HepG2 (cell line): ENCODE measurements around the gene RAB5A. TPM values are rescaled to one million over a fixed set of nuclear protein-coding genes. Genes with fewer than 3 reads are reported as not detected.
A peak's percentile ranks its signal among the peaks of the same experiment; 100 is the strongest.

Experiments
- ATAC-seq: fragments of 200-7000 bp; cut with Tn5 transposase; 3 replicates; pipeline ENCODE4 v1.9.1; 2020; ENCODE audit warnings: mild to moderate bottlenecking, moderate library complexity
- BruUV-seq: library from RNA; stranded (reverse); fragments of 400-500 nt; replicated peaks from 2 replicates; lab custom pipeline; 2021; lab: Mats Ljungman, UMichigan
- CTCF ChIA-PET: fragments of 300-600 bp; formaldehyde crosslinking; extraction: SDS; loops from one replicate; lab custom pipeline; 2021; ENCODE audit warnings: low total read pairs, inconsistent platforms, low intra/inter-chr PET ratio; lab: Yijun Ruan, JAX
- POLR2A ChIA-PET: fragments of 350-600 bp; sonication (Branson Sonifier 250); formaldehyde crosslinking; loops from one replicate; lab custom pipeline; 2020; ENCODE audit warnings: antibody characterized with exemption, inconsistent platforms; lab: Yijun Ruan, JAX
- DNase-seq: peaks from one replicate; pipeline ENCODE4 v3.0.0-alpha.2; 2015; ENCODE audit warnings: low spot score
- FAIRE-seq: peaks from 3 replicates; lab custom pipeline; 2011; peaks lifted over from hg19 to GRCh38; lab: Jason Lieb, UNC
- H2AFZ ChIP-seq: one replicate; pipeline ENCODE4 v1.6.1; 2011; ENCODE audit warnings: low read length, inconsistent platforms
- H3K27ac ChIP-seq: fragments of 300-600 bp; 3 replicates; pipeline ENCODE4 v1.8.0; 2011; ENCODE audit warnings: mixed run types, mild to moderate bottlenecking, mixed read lengths, low read length, inconsistent platforms; ENCODE audit not compliant: insufficient read depth; ENCODE audit errors: extremely low read length
- H3K27me3 ChIP-seq, 2 experiments: fragments of 200-600 bp in 1 of 2; 2 replicates in 1 of 2; 3 replicates in 1 of 2; pipeline versions ENCODE4 v1.6.0 to v1.8.0; 2011; ENCODE audit warnings: low read length in 2 of 2, mild to moderate bottlenecking in 2 of 2, moderate library complexity in 2 of 2, inconsistent platforms in 1 of 2; ENCODE audit not compliant: insufficient read depth in 2 of 2, control insufficient read depth in 1 of 2
- H3K36me3 ChIP-seq, 2 experiments: fragments of 200-600 bp in 1 of 2; replicated peaks in 1 of 2; 2 replicates in 1 of 2; 3 replicates in 1 of 2; pipeline versions ENCODE4 v1.5.1 to v1.8.0; 2011; ENCODE audit warnings: low read length in 2 of 2, inconsistent platforms in 1 of 2; ENCODE audit not compliant: insufficient read depth in 2 of 2, control insufficient read depth in 1 of 2
- H3K4me1 ChIP-seq: 2 replicates; pipeline ENCODE4 v1.5.1; 2012; ENCODE audit warnings: low read length, inconsistent platforms; ENCODE audit not compliant: insufficient read depth
- H3K4me2 ChIP-seq: 2 replicates; pipeline ENCODE4 v1.6.0; 2011; ENCODE audit warnings: low read depth, low read length, inconsistent platforms
- H3K4me3 ChIP-seq, 3 experiments: fragments of 200-600 bp in 1 of 3; sonication (generic), shearing (Covaris generic) in 1 of 3; replicated peaks in 1 of 3; 2 replicates each; pipeline ENCODE4 v1.5.1; 2011 to 2016; ENCODE audit warnings: low read length in 3 of 3, inconsistent platforms in 2 of 3, low read depth in 2 of 3, mild to moderate bottlenecking in 2 of 3, control low read depth in 1 of 3, mixed read lengths in 1 of 3; ENCODE audit not compliant: insufficient read depth in 1 of 3
- H3K79me2 ChIP-seq: one replicate; pipeline ENCODE4 v1.6.1; 2011; ENCODE audit warnings: low read length, inconsistent platforms; ENCODE audit not compliant: insufficient read depth
- H3K9ac ChIP-seq: 2 replicates; pipeline ENCODE4 v1.6.0; 2011; ENCODE audit warnings: mild to moderate bottlenecking, low read depth, low read length, inconsistent platforms; ENCODE audit not compliant: insufficient read depth
- H3K9me3 ChIP-seq: 2 replicates; pipeline ENCODE4 v1.5.1; 2012; ENCODE audit warnings: mild to moderate bottlenecking, low read length
- H4K20me1 ChIP-seq: 2 replicates; pipeline ENCODE4 v1.6.0; 2011; ENCODE audit warnings: inconsistent platforms, mild to moderate bottlenecking, low read length, moderate library complexity; ENCODE audit not compliant: insufficient read depth
- CEBPB ChIP-seq: IDR thresholded peaks from 2 replicates; pipeline ENCODE4 v1.6.1; 2011; ENCODE audit warnings: low read depth, low read length, improper control_type of control experiment, borderline replicate concordance
- CEBPG ChIP-seq: IDR thresholded peaks from 2 replicates; pipeline ENCODE4 v1.6.1; 2016
- GATAD2A ChIP-seq: IDR thresholded peaks from 2 replicates; pipeline ENCODE4 v1.6.1; 2016
- GFI1 ChIP-seq: sonication (generic); formaldehyde crosslinking; IDR thresholded peaks from 2 replicates; pipeline ENCODE4 v1.5.0; 2020; ENCODE audit warnings: missing genetic modification reagents, mild to moderate bottlenecking, borderline replicate concordance
- HNF4A ChIP-seq: sonication (generic); formaldehyde crosslinking; IDR thresholded peaks from 2 replicates; pipeline ENCODE4 v1.4.0; 2020; ENCODE audit warnings: missing genetic modification reagents
- MED8 ChIP-seq: sonication (generic); formaldehyde crosslinking; IDR thresholded peaks from 2 replicates; pipeline ENCODE4 v1.8.1; 2023; ENCODE audit warnings: mild to moderate bottlenecking, missing genetic modification reagents; ENCODE audit not compliant: insufficient replicate concordance
- MYNN ChIP-seq: sonication (generic); formaldehyde crosslinking; IDR thresholded peaks from 2 replicates; pipeline ENCODE4 v1.4.0; 2020; ENCODE audit warnings: mild to moderate bottlenecking, low read depth, missing genetic modification reagents
- SIX4 ChIP-seq: sonication (generic); formaldehyde crosslinking; IDR thresholded peaks from 2 replicates; pipeline ENCODE4 v1.4.0; 2020; ENCODE audit warnings: missing genetic modification reagents
- ZNF282 ChIP-seq: fragments of 450-650 bp; IDR thresholded peaks from 2 replicates; pipeline ENCODE4 v1.6.1; 2018; ENCODE audit not compliant: partially characterized antibody
- ZNF615 ChIP-seq: sonication (generic); formaldehyde crosslinking; IDR thresholded peaks from 2 replicates; pipeline ENCODE4 v1.5.0; 2020; ENCODE audit warnings: mild to moderate bottlenecking, missing genetic modification reagents, borderline replicate concordance
- ZNF841 ChIP-seq: sonication (generic); formaldehyde crosslinking; IDR thresholded peaks from 2 replicates; pipeline ENCODE4 v1.8.1; 2023; ENCODE audit warnings: missing genetic modification reagents, borderline replicate concordance
- WGBS: methylation state at CpG from one replicate; pipeline ENCODE4 v1.1.6; 2017; ENCODE audit warnings: low lambda C conversion rate; 5-methylcytosine and 5-hydroxymethylcytosine counted together
- in situ Hi-C: cut with HindIII; loops from 2 replicates; pipeline ENCODE4 v1.10.0; 2017; ENCODE audit warnings: low pct_unique_long_range_greater_than_20kb; ENCODE audit not compliant: extremely low pct_ligation_motif_present
- intact Hi-C: fragments of 100-400 bp; cut with micrococcal nuclease; formaldehyde crosslinking; loops from one replicate; pipeline ENCODE4 v1.10.0; 2022; ENCODE audit not compliant: unreplicated experiment
- polyA plus RNA-seq, 8 experiments: library from polyadenylated mRNA; depleted of rRNA in 3 of 8; stranded (reverse) in 7 of 8; unstranded in 1 of 8; fragments of >200 nt; fragmentation: Illumina TruSeq in 4 of 8; extraction: Trizol in 4 of 8; gene quantifications; 2 replicates each; pipeline versions ENCODE4 v1.2.1 to v1.2.3, GENCODE V29; 2011 to 2016; ENCODE audit warnings: low read depth in 4 of 8, missing spikeins in 1 of 8, mixed read lengths in 1 of 8; ENCODE audit not compliant: insufficient read depth in 1 of 8
- total RNA-seq, 5 experiments: library from RNA; depleted of rRNA; stranded (reverse); fragments of >200 nt; fragmentation: Illumina TruSeq; extraction: Trizol; gene quantifications; 2 replicates each; pipeline ENCODE4 v1.2.3, GENCODE V29; 2016; ENCODE audit warnings: low read depth in 1 of 5
- TF ChIP-seq, protein P1 (sequence below): sonication (generic); formaldehyde crosslinking; IDR thresholded peaks from 2 replicates; pipeline ENCODE4 v1.5.0; 2020; ENCODE audit warnings: mild to moderate bottlenecking, missing genetic modification reagents, moderate library complexity
- TF ChIP-seq, protein P2 (sequence below), 2 experiments: sonication (generic) in 1 of 2; formaldehyde crosslinking in 1 of 2; IDR thresholded peaks; 2 replicates each; pipeline versions ENCODE4 v1.5.1 to v1.6.1; 2011 to 2020; ENCODE audit warnings: borderline replicate concordance in 1 of 2, low read depth in 1 of 2, low read length in 1 of 2, mild to moderate bottlenecking in 1 of 2, missing genetic modification reagents in 1 of 2, moderate library complexity in 1 of 2
- TF ChIP-seq, protein P3 (sequence below): sonication (generic); formaldehyde crosslinking; IDR thresholded peaks from 2 replicates; pipeline ENCODE4 v1.4.0; 2020; ENCODE audit warnings: mild to moderate bottlenecking, low read depth, missing genetic modification reagents
- TF ChIP-seq, protein P4 (sequence below): sonication (generic); formaldehyde crosslinking; IDR thresholded peaks from 2 replicates; pipeline ENCODE4 v1.4.0; 2020; ENCODE audit warnings: missing genetic modification reagents

RAB5A gene
- total and polyA plus RNA-seq, 2 of the 13 experiments (the other 11 are each of a cell fraction or from before 2014, with no cell fraction given) = 16.0 to 27.1 TPM

DNA sequence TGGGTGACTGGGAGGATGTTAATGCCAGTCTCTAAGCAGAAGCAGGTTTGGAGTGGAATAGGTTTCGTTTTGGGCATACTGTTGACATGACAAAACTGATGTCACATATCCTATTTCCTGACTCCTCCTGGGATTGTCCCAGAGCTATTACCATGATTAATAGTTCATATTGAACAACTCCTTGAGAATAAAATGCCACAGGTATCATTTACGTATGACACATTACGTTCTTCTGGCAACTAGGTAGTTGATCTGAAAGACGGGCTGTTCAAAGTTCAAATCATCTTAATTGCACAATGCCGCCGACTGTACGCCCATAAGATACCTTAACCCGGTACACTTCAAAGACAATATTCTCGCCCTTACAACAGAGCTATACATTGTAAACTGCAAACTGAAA is 1.4 kb upstream of the RAB5A start:
- in situ Hi-C loops (no loop called here), intact Hi-C loops (loop anchor here (5.0 to 10.0 kb wide), 2 partner anchors 239 to 377 kb away; partner anchors contain the start of gene SGO1)
- H3K36me3 ChIP-seq = 0 out of 5 replicates have a peak, but pooled peaks cover 0 to under 1% of the 10 kb centered on the region in 2 experiments
- peaks cover 37% of the 10 kb centered on the region for H3K79me2 ChIP-seq
- BruUV-seq = no TSS peak
- WGBS = 60% methylated on average over 9 of the region's 9 CpGs
- H2AFZ ChIP-seq = no peak overlapping the region
- CTCF ChIA-PET = no interaction called here
- peak overlapping the region; percentile 73 to 98 (median 90) for H3K4me3 ChIP-seq
- POLR2A ChIA-PET = interaction anchor here (1.1 kb wide), 1 partner anchor 95 kb away, joined by 3 read pairs; the partner anchor contains the start of gene KAT2B
- no peak for DNase-seq
- peak overlapping the region; percentile 88 for H3K27ac ChIP-seq
- H3K4me1 ChIP-seq = peaks cover 29% of the 10 kb centered on the region
- ATAC-seq = no peak
- H3K4me2 ChIP-seq = peak overlapping the region; percentile 81
- no peaks in the 10 kb centered on the region; a peak in 1 of 5 replicates for H3K27me3 ChIP-seq
- FAIRE-seq = peak; percentile 43
- peaks cover 26% of the 10 kb centered on the region for H4K20me1 ChIP-seq
- peak overlapping the region; percentile 94 for H3K9ac ChIP-seq
- H3K9me3 ChIP-seq = no peaks in the 10 kb centered on the region
- TF ChIP-seq GATAD2A (CRISPR knock-in tag) (0 out of 2 replicates have a peak, but pooled peaks have one; percentile 3), CEBPG (CRISPR knock-in tag) (peak; percentile 69), CEBPB (peak; percentile 66), MED8 (no peak), MYNN (CRISPR knock-in tag) (no peak), ZNF282 (no peak), GFI1 (CRISPR knock-in tag) (no peak), ZNF615 (CRISPR knock-in tag) (no peak), ZNF841 (CRISPR knock-in tag) (no peak), SIX4 (CRISPR knock-in tag) (no peak), HNF4A (CRISPR knock-in tag) (peak; percentile 59)
- TF ChIP-seq, protein P1, sequence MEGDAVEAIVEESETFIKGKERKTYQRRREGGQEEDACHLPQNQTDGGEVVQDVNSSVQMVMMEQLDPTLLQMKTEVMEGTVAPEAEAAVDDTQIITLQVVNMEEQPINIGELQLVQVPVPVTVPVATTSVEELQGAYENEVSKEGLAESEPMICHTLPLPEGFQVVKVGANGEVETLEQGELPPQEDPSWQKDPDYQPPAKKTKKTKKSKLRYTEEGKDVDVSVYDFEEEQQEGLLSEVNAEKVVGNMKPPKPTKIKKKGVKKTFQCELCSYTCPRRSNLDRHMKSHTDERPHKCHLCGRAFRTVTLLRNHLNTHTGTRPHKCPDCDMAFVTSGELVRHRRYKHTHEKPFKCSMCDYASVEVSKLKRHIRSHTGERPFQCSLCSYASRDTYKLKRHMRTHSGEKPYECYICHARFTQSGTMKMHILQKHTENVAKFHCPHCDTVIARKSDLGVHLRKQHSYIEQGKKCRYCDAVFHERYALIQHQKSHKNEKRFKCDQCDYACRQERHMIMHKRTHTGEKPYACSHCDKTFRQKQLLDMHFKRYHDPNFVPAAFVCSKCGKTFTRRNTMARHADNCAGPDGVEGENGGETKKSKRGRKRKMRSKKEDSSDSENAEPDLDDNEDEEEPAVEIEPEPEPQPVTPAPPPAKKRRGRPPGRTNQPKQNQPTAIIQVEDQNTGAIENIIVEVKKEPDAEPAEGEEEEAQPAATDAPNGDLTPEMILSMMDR = no peak
- TF ChIP-seq, protein P2, sequence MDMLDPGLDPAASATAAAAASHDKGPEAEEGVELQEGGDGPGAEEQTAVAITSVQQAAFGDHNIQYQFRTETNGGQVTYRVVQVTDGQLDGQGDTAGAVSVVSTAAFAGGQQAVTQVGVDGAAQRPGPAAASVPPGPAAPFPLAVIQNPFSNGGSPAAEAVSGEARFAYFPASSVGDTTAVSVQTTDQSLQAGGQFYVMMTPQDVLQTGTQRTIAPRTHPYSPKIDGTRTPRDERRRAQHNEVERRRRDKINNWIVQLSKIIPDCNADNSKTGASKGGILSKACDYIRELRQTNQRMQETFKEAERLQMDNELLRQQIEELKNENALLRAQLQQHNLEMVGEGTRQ (IDR thresholded peaks at IDR 0.05; ENCODE audit: low read depth, low read length) = no peak
- TF ChIP-seq, protein P2 (CRISPR knock-in tag; IDR thresholded peaks at IDR 0.05; ENCODE audit: borderline replicate concordance) = no peak
- TF ChIP-seq, protein P3, sequence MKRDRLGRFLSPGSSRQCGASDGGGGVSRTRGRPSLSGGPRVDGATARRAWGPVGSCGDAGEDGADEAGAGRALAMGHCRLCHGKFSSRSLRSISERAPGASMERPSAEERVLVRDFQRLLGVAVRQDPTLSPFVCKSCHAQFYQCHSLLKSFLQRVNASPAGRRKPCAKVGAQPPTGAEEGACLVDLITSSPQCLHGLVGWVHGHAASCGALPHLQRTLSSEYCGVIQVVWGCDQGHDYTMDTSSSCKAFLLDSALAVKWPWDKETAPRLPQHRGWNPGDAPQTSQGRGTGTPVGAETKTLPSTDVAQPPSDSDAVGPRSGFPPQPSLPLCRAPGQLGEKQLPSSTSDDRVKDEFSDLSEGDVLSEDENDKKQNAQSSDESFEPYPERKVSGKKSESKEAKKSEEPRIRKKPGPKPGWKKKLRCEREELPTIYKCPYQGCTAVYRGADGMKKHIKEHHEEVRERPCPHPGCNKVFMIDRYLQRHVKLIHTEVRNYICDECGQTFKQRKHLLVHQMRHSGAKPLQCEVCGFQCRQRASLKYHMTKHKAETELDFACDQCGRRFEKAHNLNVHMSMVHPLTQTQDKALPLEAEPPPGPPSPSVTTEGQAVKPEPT (CRISPR knock-in tag) = no peak
- TF ChIP-seq, protein P4, sequence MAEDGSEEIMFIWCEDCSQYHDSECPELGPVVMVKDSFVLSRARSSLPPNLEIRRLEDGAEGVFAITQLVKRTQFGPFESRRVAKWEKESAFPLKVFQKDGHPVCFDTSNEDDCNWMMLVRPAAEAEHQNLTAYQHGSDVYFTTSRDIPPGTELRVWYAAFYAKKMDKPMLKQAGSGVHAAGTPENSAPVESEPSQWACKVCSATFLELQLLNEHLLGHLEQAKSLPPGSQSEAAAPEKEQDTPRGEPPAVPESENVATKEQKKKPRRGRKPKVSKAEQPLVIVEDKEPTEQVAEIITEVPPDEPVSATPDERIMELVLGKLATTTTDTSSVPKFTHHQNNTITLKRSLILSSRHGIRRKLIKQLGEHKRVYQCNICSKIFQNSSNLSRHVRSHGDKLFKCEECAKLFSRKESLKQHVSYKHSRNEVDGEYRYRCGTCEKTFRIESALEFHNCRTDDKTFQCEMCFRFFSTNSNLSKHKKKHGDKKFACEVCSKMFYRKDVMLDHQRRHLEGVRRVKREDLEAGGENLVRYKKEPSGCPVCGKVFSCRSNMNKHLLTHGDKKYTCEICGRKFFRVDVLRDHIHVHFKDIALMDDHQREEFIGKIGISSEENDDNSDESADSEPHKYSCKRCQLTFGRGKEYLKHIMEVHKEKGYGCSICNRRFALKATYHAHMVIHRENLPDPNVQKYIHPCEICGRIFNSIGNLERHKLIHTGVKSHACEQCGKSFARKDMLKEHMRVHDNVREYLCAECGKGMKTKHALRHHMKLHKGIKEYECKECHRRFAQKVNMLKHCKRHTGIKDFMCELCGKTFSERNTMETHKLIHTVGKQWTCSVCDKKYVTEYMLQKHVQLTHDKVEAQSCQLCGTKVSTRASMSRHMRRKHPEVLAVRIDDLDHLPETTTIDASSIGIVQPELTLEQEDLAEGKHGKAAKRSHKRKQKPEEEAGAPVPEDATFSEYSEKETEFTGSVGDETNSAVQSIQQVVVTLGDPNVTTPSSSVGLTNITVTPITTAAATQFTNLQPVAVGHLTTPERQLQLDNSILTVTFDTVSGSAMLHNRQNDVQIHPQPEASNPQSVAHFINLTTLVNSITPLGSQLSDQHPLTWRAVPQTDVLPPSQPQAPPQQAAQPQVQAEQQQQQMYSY (CRISPR knock-in tag) = no peak
